Adrenal gland (tissue), 12 donors: ENCODE results near the gene KTN1. TPM values are rescaled to one million over a fixed set of nuclear protein-coding genes. Genes with fewer than 3 reads are reported as not detected.

Experiments used
- DNase-seq, 7 donors: peaks; one replicate each; pipeline ENCODE4 v3.0.0-alpha.2; 2019 to 2020
- H3K27ac ChIP-seq, 5 donors: fragments of 200-600 bp; sonication (generic) in 4 of 5; 1 replicate in 3 of 5; 2 replicates in 2 of 5; pipeline versions ENCODE4 v1.5.1 to v1.8.0; 2016 to 2020; ENCODE audit warnings: mild to moderate bottlenecking in 1 of 5
- H3K27me3 ChIP-seq: fragments of 200-600 bp; 2 replicates; pipeline ENCODE4 v1.8.0; 2021
- H3K36me3 ChIP-seq, 2 donors: fragments of 200-600 bp; replicated peaks in 1 of 2; 1 replicate in 1 of 2; 2 replicates in 1 of 2; pipeline versions ENCODE4 v1.5.1 to v1.8.0; 2018 to 2022
- H3K4me1 ChIP-seq, 2 donors: fragments of 200-600 bp; replicated peaks in 1 of 2; 1 replicate in 1 of 2; 2 replicates in 1 of 2; pipeline versions ENCODE4 v1.5.1 to v1.8.0; 2018 to 2021
- H3K4me3 ChIP-seq, 4 donors: fragments of 200-600 bp; sonication (generic) in 3 of 4; one replicate each; pipeline ENCODE4 v1.5.1; 2016 to 2018
- H3K9me3 ChIP-seq, 3 donors: fragments of 200-600 bp; sonication (generic) in 1 of 3; replicated peaks in 1 of 3; 1 replicate in 2 of 3; 2 replicates in 1 of 3; pipeline versions ENCODE4 v1.5.1 to v1.8.0; 2016 to 2021
- CTCF ChIP-seq, 6 experiments: fragments of 450-650 bp in 4 of 6; fragments of 200-600 bp in 2 of 6; sonication (generic) in 1 of 6; IDR thresholded peaks; 1 replicate in 5 of 6; 2 replicates in 1 of 6; pipeline versions ENCODE4 v1.5.1 to v1.8.0; 2016 to 2021; ENCODE audit warnings: antibody characterized with exemption in 6 of 6, mild to moderate bottlenecking in 2 of 6, moderate library complexity in 1 of 6
- POLR2A ChIP-seq, 2 donors: fragments of 450-650 bp; IDR thresholded peaks; one replicate each; pipeline ENCODE4 v1.6.1; 2017; ENCODE audit warnings: antibody characterized with exemption in 2 of 2, mild to moderate bottlenecking in 2 of 2, moderate library complexity in 1 of 2
- WGBS, 4 donors: extraction: QIAGEN DNeasy Blood & Tissue Kit in 2 of 4; methylation state at CpG; one replicate each; pipeline versions ENCODE4 v1.1.5 to v1.1.7; 2013 to 2017; 5-methylcytosine and 5-hydroxymethylcytosine counted together
- intact Hi-C, 2 donors: fragments of 100-400 bp; cut with DNase I; formaldehyde crosslinking; loops; one replicate each; pipeline versions ENCODE4 v1.14.1 to v1.15.0; 2022 to 2023
- polyA plus RNA-seq, 3 donors: library from polyadenylated mRNA; stranded (reverse); fragments of 200-250 nt in 2 of 3; fragments of 350-450 nt in 1 of 3; fragmentation: Illumina TruSeq in 1 of 3; extraction: RNeasy Lipid Tissue Mini Kit (QIAGEN cat#74804) in 1 of 3; gene quantifications; one replicate each; pipeline ENCODE4 v1.2.3, GENCODE V29; 2013 to 2014
- total RNA-seq, 9 donors: library from RNA; depleted of rRNA in 4 of 9; stranded (reverse); fragments of >200 nt in 4 of 9; fragments of 120-200 nt in 1 of 9; fragmentation: NEBNext Ultra II Directional in 1 of 9; extraction: Animal tissue kit (Norgen Biotek cat#: 25700) in 1 of 9; gene quantifications; one replicate each; pipeline versions ENCODE4 v1.1.0 to v1.2.4, GENCODE V29; 2013 to 2023
- donor health status: healthy with polysubstance abuse.
- donor health status: Bipolar disorder and iron deficiency.
- donor health status: DM: yes; HTN: yes; CAD: no.
- donor health status: DM: no; HTN: no; CAD: no.
- donor health status: DM: no; HTN: no; CAD: no.
- donor health status: DM: yes; HTN: yes; CAD: no.

KTN1 gene
- total and polyA plus RNA-seq, 12 donors: 60.4 to 283 (median 154) TPM

GRCh38 chr14:55684956-55685584, 105.1 kb downstream of the KTN1 start:
- Histone ChIP-seq H3K4me1 (no peaks in the 10 kb centered on the region), H3K9me3 (no peaks in the 10 kb centered on the region), H3K36me3 (peaks cover 0 to 25% of the 10 kb centered on the region in 2 donors), H3K27me3 (no peaks in the 10 kb centered on the region), H3K4me3 (no peak overlapping the region), H3K27ac (no peak overlapping the region)
- DNase-seq: no peak
- intact Hi-C loops: no loop called here
- 95 to 98% (median 97%) methylated on average over 8 of the region's 8 CpGs for WGBS, 4 donors
- TF ChIP-seq POLR2A (IDR thresholded peaks at IDR 0.05): no peak
- no peak for TF ChIP-seq CTCF (IDR thresholded peaks at IDR 0.05)

- H3K27ac ChIP-seq: no peak overlapping the region
- no peaks in the 10 kb centered on the region for H3K27me3 ChIP-seq
- WGBS, 4 donors: 90 to 98% (median 94%) methylated on average over 7 of the region's 7 CpGs
- no peaks in the 10 kb centered on the region for H3K9me3 ChIP-seq
- H3K4me3 ChIP-seq: no peak overlapping the region
- intact Hi-C loops: no loop called here
- DNase-seq: no peak
- H3K36me3 ChIP-seq: peaks cover 0 to 10% of the 10 kb centered on the region in 2 donors
- no peaks in the 10 kb centered on the region for H3K4me1 ChIP-seq
- TF ChIP-seq CTCF (IDR thresholded peaks at IDR 0.05) (no peak), POLR2A (IDR thresholded peaks at IDR 0.05) (no peak)
These were observed 106.7 kb downstream of the KTN1 start for GRCh38 chr14:55686713-55687112.

GRCh38 chr14:55688566-55688965, 108.6 kb downstream of the KTN1 start:
- TF ChIP-seq POLR2A (IDR thresholded peaks at IDR 0.05): no peak
- no peak for TF ChIP-seq CTCF (IDR thresholded peaks at IDR 0.05)
- no peak overlapping the region for H3K27ac ChIP-seq
- DNase-seq: no peak
- no peaks in the 10 kb centered on the region for H3K9me3 ChIP-seq
- 65 to 82% (median 66%) methylated on average over 2 of the region's 2 CpGs for WGBS, 4 donors
- intact Hi-C loops: no loop called here
- no peaks in the 10 kb centered on the region for H3K4me1 ChIP-seq
- H3K36me3 ChIP-seq: no peaks in the 10 kb centered on the region
- no peak overlapping the region for H3K4me3 ChIP-seq
- H3K27me3 ChIP-seq: no peaks in the 10 kb centered on the region

- intact Hi-C loops: no loop called here
- no peak overlapping the region for H3K27ac ChIP-seq
- no peaks in the 10 kb centered on the region for H3K27me3 ChIP-seq
- TF ChIP-seq CTCF (IDR thresholded peaks at IDR 0.05): no peak
- no peak for TF ChIP-seq POLR2A (IDR thresholded peaks at IDR 0.05)
- no peak overlapping the region for H3K4me3 ChIP-seq
- 88 to 90% (median 89%) methylated on average over 5 of the region's 5 CpGs for WGBS, 4 donors
- H3K36me3 ChIP-seq: no peaks in the 10 kb centered on the region
- no peaks in the 10 kb centered on the region for H3K4me1 ChIP-seq
- no peaks in the 10 kb centered on the region for H3K9me3 ChIP-seq
- DNase-seq: no peak
These were observed 110.2 kb downstream of the KTN1 start for GRCh38 chr14:55689981-55690871.
